NOMO-1 treated with dmso at 0.1 percent for 144 hours (cell line): ENCODE data around the gene TAF7.
"Not testable (repeated sequence)": the region's sequence is repeated elsewhere in the genome, so short reads cannot be mapped to it uniquely, and the experiment has no call there.

ENCODE experiments used
- DNase-seq: peaks from one replicate; lab custom pipeline; 2025; ENCODE audit not compliant: unreplicated experiment; lab: John Stamatoyannopoulos, UW

The TAF7 gene, protein sequence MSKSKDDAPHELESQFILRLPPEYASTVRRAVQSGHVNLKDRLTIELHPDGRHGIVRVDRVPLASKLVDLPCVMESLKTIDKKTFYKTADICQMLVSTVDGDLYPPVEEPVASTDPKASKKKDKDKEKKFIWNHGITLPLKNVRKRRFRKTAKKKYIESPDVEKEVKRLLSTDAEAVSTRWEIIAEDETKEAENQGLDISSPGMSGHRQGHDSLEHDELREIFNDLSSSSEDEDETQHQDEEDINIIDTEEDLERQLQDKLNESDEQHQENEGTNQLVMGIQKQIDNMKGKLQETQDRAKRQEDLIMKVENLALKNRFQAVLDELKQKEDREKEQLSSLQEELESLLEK

DNA sequence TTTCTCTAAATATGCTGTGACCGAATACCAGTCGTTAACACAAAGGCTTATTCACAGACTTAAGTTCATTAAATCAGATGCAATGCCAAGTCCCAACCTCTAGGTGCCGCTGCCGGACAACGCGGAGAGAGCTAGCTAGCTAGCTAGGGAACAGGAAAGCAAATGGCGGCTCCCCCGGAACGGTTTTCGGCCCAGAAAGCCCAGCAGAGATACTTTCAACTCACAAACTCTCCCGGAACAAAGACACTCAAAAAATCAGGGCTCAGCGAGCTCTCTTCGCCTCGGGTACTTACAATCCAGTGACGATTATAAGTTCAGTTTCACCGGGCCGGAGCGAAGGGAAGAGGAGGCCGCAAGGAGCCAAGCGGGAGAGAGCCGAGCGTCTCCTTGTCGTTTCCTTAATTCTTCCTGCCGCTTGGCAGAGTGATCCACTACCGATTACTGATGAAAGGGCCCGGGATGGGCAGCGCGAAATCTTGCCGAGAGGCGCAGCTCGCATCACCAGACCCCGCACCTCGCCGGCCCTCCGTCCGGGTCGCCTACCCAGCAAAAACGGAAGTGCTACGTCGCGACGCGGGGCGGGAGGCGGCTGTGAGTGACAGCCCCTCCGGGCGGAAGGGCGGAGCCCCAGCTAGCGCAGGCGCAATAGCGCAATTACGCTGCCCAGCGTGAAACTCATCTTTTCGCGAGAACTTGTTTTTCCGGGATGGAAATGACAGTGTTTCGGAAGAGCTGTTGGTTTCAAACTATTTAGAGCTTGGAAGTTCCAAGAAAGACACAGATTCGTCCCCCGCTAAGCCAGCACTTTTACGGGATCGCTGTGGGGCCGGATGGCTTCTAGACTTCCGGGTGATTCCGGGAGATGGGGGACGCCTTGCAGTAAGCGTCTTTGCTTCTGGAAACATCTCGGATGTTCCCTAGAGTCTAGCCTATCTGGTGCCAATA, at the start of gene TAF7:
TAF7 (minus strand) TSS at position 560 of the 945 bp plus-strand sequence. CDS start 740 bp downstream, outside the sequence.
- peak; percentile 80 for DNase-seq

DNA sequence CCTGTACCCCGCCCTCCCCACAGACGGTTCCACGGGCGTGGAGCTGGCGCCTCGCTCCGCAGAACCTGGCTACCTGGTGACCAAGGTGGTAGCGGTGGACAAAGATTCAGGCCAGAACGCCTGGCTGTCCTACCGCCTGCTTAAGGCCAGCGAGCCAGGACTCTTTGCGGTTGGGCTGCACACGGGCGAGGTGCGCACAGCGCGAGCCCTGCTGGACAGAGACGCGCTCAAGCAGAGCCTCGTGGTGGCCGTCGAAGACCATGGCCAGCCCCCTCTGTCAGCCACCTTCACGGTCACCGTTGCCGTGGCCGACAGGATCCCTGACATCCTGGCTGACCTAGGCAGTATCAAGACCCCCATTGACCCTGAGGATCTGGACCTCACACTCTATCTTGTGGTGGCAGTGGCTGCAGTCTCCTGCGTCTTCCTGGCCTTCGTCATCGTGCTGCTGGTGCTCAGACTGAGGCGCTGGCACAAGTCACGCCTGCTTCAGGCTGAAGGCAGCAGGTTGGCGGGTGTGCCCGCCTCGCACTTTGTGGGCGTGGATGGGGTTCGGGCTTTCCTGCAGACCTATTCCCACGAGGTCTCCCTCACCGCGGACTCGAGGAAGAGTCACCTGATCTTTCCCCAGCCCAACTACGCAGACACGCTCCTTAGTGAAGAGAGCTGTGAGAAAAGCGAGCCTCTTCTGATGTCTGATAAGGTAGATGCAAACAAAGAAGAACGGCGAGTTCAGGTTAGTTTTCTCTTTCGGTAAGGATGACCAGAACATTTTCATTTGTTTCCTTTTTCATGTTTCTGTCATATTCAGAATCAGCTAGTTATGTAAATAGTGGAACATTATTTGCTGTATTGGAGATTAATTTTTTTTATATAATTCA, 45.7 kb upstream of the TAF7 start:
- DNase-seq = no peak

DNA sequence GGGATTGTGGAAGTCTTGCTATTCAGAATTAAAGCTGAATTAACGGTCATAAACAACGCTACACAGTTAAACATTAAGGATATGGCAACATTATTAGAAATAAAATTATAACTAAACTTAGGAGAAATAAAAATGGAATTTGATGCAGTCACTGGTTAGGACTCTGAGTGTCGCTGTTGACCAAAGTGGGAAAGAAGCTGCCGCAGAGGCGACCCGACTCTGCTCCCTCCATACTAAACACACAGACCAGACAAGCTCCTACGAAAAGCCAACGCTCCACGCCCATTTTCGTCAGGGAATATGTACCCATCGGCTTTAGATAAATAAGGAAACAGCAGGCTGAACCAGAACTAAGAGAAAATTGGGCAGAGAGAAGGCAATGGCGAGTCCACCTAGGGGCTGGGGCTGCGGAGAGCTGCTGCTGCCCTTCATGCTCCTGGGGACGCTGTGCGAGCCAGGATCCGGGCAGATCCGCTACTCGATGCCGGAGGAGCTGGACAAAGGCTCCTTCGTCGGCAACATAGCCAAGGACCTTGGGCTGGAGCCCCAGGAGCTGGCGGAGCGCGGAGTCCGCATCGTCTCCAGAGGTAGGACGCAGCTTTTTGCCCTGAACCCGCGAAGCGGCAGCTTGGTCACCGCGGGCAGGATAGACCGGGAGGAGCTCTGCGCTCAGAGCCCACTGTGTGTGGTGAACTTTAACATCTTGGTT, 43.5 kb upstream of the TAF7 start, which contains the start of gene PCDHGA5:
PCDHGA5 (plus strand) TSS at position 211 of the 709 bp plus-strand sequence; CDS start at position 380, 169 bp downstream.
- no peak for DNase-seq

DNA sequence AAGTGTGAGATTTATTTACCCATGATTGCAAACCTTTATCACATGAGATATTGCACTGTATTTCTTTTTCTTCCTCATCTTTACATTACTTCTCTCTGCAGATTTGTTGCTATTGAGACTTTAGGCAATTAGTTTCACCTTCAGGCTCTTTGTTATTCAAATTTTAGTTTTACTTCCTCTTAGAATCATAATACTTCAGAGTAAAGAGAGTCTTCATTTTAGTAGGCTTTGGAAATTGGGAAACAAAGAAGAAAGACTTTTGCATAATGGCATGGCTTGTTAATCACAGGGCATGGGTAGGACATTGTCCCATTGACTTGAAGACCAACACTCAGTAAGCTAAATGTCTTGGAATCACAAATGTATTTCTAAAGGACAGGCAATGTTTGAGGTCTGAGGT, 42.1 kb upstream of the TAF7 start:
- no peak for DNase-seq

DNA sequence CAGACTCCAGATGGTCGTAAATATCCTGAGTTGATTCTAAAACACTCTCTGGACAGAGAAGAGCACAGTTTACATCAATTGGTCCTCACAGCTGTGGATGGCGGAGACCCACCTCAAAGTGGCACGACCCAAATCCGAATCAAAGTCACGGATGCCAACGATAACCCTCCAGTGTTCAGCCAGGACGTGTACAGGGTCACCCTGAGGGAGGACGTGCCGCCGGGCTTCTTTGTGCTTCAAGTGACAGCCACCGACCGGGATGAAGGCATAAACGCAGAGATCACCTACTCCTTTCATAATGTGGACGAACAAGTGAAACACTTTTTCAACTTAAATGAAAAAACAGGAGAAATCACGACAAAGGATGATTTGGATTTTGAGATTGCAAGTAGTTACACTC, 40.1 kb upstream of the TAF7 start:
- DNase-seq = no peak

DNA sequence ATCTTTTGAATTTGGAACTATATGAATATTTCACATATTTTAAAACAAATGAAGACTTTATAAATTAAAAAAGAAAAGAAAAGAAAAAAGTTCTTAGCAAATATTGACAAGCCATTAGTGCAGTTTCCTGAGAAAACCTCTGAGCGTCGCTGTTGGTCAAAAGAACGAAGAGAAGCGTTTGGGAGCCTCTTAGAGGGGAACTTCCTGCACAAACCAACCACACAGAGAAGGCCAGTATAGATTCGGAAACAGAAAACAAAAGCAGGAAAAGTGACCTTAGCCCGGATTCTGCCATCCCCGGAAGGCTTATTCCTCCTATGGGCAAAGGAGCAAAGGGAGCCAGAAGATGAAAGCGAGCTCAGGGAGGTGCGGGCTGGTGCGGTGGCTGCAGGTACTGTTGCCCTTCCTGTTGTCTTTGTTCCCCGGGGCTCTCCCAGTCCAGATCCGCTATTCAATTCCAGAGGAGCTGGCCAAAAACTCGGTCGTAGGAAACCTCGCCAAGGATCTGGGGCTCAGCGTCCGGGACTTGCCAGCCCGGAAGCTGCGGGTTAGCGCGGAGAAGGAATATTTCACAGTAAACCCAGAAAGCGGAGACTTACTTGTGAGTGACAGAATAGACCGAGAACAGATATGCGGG, 39.3 kb upstream of the TAF7 start, which contains the start of gene PCDHGB2:
PCDHGB2 (plus strand) TSS at position 205 of the 637 bp plus-strand sequence; CDS start at position 347, 142 bp downstream.
- peak; percentile 54 for DNase-seq

DNA sequence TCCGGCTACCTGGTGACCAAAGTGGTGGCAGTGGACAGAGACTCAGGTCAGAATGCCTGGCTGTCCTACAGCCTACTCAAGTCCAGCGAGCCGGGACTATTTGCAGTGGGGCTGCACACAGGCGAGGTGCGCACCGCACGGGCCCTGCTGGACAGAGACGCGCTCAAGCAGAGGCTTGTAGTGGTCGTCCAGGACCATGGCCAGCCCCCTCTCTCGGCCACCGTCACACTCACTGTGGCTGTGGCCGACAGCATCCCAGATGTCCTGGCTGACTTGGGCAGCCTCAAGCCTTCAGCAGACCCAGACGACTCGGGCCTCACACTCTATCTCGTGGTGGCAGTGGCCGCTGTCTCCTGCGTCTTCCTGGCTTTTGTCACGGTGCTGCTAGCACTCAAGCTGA, 36.4 kb upstream of the TAF7 start:
- no peak for DNase-seq

DNA sequence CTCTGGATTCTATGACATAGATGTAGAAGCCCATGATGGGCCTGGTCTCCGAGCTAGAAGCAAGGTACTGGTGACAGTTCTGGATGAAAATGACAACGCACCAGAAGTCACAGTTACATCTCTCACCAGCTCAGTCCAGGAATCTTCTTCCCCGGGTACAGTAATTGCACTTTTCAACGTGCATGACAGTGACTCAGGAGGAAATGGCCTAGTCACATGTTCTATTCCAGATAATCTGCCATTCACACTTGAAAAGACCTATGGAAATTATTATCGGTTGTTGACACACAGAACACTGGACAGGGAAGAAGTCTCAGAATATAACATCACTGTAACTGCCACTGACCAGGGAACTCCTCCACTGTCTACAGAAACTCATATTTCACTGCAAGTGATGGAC, 35.5 kb upstream of the TAF7 start:
- no peak for DNase-seq

DNA sequence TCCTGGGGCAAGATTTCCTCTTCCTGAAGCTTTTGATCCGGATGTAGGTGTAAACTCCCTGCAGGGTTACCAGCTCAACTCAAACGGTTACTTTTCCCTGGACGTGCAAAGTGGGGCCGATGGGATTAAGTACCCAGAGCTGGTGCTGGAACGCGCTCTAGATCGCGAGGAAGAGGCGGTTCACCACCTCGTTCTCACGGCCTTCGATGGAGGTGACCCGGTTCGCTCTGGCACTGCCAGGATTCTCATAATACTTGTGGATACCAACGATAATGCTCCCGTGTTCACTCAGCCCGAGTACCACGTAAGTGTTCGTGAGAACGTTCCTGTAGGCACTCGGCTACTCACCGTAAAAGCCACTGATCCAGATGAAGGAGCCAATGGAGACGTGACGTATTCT, 35.1 kb upstream of the TAF7 start:
- no peak for DNase-seq

DNA sequence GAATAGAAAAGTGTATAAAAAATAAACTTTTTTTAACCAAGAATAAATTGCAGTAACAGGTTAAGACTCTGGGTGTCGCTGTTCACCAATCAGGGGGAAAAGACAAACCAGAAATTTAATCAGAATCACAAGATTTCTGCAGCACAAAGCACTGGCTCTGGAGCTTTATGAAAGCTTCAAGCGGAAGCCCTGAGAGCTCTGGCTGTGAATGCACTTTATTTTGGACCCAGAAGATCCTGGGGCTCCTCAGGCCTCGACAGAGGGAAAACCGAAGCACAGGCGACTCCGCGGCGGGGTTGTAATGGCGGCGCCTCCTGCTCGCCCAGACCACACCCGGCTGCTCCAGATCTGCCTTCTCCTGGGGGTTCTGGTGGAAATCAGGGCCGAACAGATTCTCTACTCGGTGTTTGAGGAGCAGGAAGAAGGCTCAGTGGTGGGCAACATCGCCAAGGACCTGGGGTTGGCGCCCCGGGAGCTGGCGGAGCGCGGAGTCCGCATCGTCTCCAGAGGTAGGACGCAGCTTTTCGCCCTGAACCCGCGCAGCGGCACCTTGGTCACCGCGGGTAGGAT, 34.4 kb upstream of the TAF7 start, which contains the start of gene PCDHGA4:
PCDHGA4 (plus strand) TSS at position 122 of the 570 bp plus-strand sequence; CDS start at position 209, 87 bp downstream.
- DNase-seq = no peak

DNA sequence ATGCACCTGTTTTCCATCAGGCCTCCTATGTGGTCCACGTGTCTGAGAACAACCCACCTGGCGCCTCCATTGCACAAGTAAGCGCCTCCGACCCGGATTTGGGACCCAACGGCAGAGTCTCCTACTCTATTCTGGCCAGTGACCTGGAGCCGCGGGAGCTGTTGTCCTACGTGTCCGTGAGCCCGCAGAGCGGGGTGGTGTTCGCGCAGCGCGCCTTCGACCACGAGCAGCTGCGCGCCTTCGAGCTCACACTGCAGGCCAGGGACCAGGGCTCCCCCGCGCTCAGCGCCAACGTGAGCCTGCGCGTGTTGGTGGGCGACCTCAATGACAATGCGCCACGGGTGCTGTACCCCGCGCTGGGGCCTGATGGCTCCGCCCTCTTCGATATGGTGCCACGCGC, 31.0 kb upstream of the TAF7 start:
- no peak for DNase-seq

DNA sequence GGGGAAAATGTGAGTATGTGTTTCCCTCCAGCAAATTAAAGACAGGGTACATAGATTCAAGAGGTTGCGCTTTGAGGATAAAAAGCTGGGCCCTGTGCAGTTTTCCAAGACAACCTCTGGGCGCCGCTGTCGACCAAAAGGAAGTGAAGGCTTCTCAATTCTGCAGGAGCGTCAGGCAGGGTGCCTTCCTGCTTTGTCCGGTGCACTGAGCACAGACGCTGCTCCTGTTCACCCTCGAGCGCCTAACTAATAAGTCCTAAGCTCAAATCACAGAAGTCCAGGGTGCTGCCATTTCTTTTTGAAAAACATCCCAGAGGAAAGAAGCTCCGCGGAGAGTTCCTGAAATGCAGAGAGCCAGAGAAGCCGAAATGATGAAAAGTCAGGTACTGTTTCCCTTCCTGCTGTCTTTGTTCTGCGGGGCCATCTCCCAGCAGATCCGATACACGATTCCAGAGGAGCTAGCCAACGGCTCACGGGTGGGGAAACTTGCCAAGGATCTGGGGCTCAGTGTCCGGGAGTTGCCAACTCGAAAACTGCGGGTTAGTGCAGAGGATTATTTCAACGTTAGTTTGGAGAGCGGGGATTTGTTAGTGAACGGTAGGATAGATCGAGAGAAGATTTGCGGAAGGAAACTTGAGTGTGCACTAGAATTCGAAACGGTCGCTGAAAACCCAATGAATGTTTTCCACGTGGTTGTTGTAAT, 29.5 kb upstream of the TAF7 start, which contains the start of gene PCDHGB1:
PCDHGB1 (plus strand) TSS at position 183 of the 703 bp plus-strand sequence; CDS start at position 345, 162 bp downstream.
- DNase-seq = no peak

DNA sequence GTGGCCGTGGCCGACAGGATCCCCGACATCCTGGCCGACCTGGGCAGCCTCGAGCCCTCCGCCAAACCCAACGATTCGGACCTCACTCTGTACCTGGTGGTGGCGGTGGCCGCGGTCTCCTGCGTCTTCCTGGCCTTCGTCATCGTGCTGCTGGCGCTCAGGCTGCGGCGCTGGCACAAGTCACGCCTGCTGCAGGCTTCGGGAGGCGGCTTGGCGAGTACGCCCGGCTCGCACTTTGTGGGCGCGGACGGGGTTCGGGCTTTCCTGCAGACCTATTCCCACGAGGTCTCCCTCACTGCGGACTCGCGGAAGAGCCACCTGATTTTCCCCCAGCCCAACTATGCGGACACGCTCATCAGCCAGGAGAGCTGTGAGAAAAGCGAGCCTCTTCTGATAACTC, 25.4 kb upstream of the TAF7 start:
- not testable (repeated sequence) for DNase-seq

DNA sequence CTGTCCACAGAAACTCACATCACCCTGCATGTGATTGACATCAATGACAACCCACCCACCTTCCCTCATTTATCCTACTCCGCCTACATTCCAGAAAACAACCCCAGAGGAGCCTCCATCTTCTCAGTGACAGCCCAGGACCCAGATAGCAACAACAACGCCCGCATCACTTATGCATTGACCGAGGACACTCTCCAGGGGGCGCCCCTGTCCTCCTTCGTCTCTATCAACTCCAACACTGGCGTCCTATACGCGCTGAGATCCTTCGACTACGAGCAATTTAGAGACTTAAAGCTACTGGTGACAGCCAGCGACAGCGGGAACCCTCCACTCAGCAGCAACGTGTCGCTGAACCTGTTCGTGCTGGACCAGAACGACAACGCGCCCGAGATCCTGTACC, 24.7 kb upstream of the TAF7 start:
- no peak for DNase-seq

DNA sequence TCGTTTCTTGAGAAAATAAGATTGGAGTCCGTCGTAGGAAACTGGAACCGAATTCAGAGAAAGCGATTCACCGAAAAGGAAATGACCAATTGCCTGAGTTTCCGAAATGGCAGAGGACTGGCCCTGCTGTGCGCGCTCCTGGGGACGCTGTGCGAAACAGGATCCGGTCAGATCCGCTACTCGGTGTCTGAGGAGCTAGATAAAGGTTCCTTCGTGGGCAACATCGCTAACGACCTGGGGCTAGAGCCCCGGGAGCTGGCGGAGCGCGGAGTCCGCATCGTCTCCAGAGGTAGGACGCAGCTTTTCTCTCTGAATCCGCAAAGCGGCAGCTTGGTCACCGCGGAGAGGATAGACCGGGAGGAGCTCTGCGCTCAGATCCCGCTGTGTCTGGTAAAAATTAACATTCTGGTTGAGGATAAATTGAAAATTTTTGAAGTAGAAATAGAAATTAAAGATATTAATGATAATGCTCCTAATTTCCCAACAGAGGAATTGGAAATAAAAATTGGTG, 23.4 kb upstream of the TAF7 start:
- DNase-seq = no peak

DNA sequence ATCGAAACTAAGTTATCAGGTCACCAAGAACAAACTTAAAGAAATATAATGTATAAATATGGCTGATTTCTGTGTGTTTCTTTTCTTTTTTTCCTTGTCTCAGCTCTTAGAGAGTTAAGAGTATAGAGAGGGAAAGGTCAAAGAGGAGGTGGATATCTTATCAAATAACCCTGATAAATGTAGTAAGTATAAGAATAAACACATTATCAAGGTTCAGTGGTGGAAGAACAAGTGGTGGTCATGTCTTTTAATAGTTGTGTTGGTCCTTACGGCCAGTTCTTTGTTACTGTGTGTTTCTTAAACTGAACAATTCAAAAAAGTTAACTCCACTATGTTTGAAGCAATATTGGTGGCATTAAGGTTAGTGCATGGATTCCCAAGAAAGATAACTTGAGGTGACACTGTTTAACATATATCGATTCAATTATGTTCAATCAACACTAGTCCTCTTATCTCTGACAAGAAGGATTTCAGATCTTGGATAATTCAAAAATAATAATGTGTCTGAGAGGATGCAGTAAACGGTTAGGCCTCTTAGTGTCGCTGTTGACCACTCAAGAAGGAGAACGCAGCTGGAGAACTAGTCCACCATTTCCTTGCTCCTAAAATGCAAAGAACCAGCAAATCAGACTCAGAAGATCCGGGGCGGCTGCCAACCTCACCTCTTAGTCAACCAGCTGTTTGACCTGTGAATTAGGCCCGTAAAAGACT, 22.8 kb upstream of the TAF7 start, which contains the start of gene PCDHGA3:
PCDHGA3 (plus strand) TSS at position 588 of the 711 bp plus-strand sequence. CDS start 205 bp downstream, outside the sequence.
- DNase-seq = no peak

DNA sequence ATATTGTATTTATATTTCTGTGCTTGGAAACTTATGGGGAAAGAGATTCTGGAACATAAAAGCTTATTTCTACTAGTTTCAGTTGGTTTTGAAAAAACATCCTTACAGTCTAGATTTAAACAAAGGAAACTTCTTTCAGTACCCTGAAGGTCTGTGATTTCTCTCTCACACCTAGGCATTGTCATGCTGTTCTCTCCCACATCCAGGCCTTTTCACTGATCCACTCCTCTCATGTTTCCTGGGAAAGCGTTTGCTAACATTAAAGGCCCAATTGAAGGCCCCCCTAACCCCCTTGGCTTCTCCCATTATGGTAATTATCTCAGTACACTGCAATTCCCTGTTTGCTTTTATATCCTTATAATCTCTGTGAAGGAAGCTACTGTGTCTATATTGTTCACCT, 22.2 kb upstream of the TAF7 start:
- no peak for DNase-seq
